HG02938 (cell line): Measurements from ENCODE around the gene SRPK2.
A peak's percentile ranks its signal among the peaks of the same experiment; 100 is the strongest.
"Not testable (repeated sequence)": the region's sequence is repeated elsewhere in the genome, so short reads cannot be mapped to it uniquely, and the experiment has no call there.

ENCODE experiments used
- ATAC-seq: cut with Tn5 transposase; IDR thresholded peaks from one replicate; pipeline ENCODE4 v1.9.1; 2021; ENCODE audit warnings: mild to moderate bottlenecking, moderate library complexity; ENCODE audit not compliant: unreplicated experiment

Gene SRPK2

GRCh38 chr7:105268511-105269392, 120.0 kb downstream of the SRPK2 start:
- ATAC-seq: peak; percentile 71

- ATAC-seq: peak; percentile 51
These were observed 120.7 kb downstream of the SRPK2 start for GRCh38 chr7:105268056-105268455.

GRCh38 chr7:105267244-105267643, 121.5 kb downstream of the SRPK2 start:
- no peak for ATAC-seq

GRCh38 chr7:105264707-105265106, 124.0 kb downstream of the SRPK2 start:
- no peak for ATAC-seq

GRCh38 chr7:105261689-105262088, 127.0 kb downstream of the SRPK2 start:
- ATAC-seq: no peak

GRCh38 chr7:105260201-105260871, 128.4 kb downstream of the SRPK2 start:
- ATAC-seq: not testable (repeated sequence)

GRCh38 chr7:105258919-105259318, 129.8 kb downstream of the SRPK2 start:
- not testable (repeated sequence) for ATAC-seq

- no peak for ATAC-seq
These were observed 131.4 kb downstream of the SRPK2 start for GRCh38 chr7:105257338-105257737.

- ATAC-seq: no peak
These were observed 131.9 kb downstream of the SRPK2 start for GRCh38 chr7:105256761-105257231.

GRCh38 chr7:105250706-105251105, 138.0 kb downstream of the SRPK2 start:
- no peak for ATAC-seq

- no peak for ATAC-seq
These were observed 138.5 kb downstream of the SRPK2 start for GRCh38 chr7:105250239-105250638.

GRCh38 chr7:105249216-105249615, 139.5 kb downstream of the SRPK2 start:
- no peak for ATAC-seq

- no peak for ATAC-seq
These were observed 142.0 kb downstream of the SRPK2 start for GRCh38 chr7:105246679-105247078.

GRCh38 chr7:105246256-105246655, 142.5 kb downstream of the SRPK2 start:
- no peak for ATAC-seq

GRCh38 chr7:105245398-105246114, 143.2 kb downstream of the SRPK2 start:
- peak; percentile 71 for ATAC-seq

GRCh38 chr7:105244594-105244993, 144.1 kb downstream of the SRPK2 start:
- ATAC-seq: no peak

GRCh38 chr7:105241198-105241597, 147.5 kb downstream of the SRPK2 start:
- no peak for ATAC-seq

- ATAC-seq: no peak
These were observed 150.4 kb downstream of the SRPK2 start for GRCh38 chr7:105238198-105238765.

GRCh38 chr7:105234886-105235285, 153.8 kb downstream of the SRPK2 start:
- ATAC-seq: no peak

GRCh38 chr7:105232829-105233291, 155.9 kb downstream of the SRPK2 start:
- ATAC-seq: not testable (repeated sequence)

- ATAC-seq: no peak
These were observed 158.2 kb downstream of the SRPK2 start for GRCh38 chr7:105230486-105230885.
